ENCODE results near the gene ALOX12B.
"Not testable (repeated sequence)": the region's sequence is repeated elsewhere in the genome, so short reads cannot be mapped to it uniquely, and the experiment has no call there.

Gene ALOX12B

GRCh38 chr17:8063761-8064534, 23.6 kb downstream of the ALOX12B start:
- no peak for DNase-seq (ENCODE audit: low read depth)

GRCh38 chr17:8062807-8063483, 24.6 kb downstream of the ALOX12B start:
- DNase-seq (ENCODE audit: low read depth): no peak

GRCh38 chr17:8062435-8062806, 25.1 kb downstream of the ALOX12B start:
- no peak for DNase-seq (ENCODE audit: low read depth)

GRCh38 chr17:8061851-8062250, 25.7 kb downstream of the ALOX12B start:
- not testable (repeated sequence) for DNase-seq (ENCODE audit: low read depth)

- DNase-seq (ENCODE audit: low read depth): peak; percentile 31
Observed at GRCh38 chr17:8060274-8060673, 27.2 kb downstream of the ALOX12B start.

- DNase-seq (ENCODE audit: low read depth): no peak
Observed at GRCh38 chr17:8059131-8059530, 28.4 kb downstream of the ALOX12B start.

GRCh38 chr17:8057691-8058114, 29.8 kb downstream of the ALOX12B start:
- DNase-seq (ENCODE audit: low read depth): no peak

- DNase-seq (ENCODE audit: low read depth): no peak
Observed at GRCh38 chr17:8056976-8057625, 30.4 kb downstream of the ALOX12B start.

GRCh38 chr17:8056232-8056975, 31.1 kb downstream of the ALOX12B start:
- no peak for DNase-seq (ENCODE audit: low read depth)

GRCh38 chr17:8055851-8056231, 31.7 kb downstream of the ALOX12B start:
- DNase-seq (ENCODE audit: low read depth): no peak

- DNase-seq (ENCODE audit: low read depth): no peak
Observed at GRCh38 chr17:8053600-8053999, 33.9 kb downstream of the ALOX12B start.

- no peak for DNase-seq (ENCODE audit: low read depth)
Observed at GRCh38 chr17:8052256-8053252, 35.0 kb downstream of the ALOX12B start.

- DNase-seq (ENCODE audit: low read depth): no peak
Observed at GRCh38 chr17:8051831-8052230, 35.7 kb downstream of the ALOX12B start.

GRCh38 chr17:8048736-8049135, 38.8 kb downstream of the ALOX12B start:
- no peak for DNase-seq (ENCODE audit: low read depth)

GRCh38 chr17:8048236-8048635, 39.3 kb downstream of the ALOX12B start:
- no peak for DNase-seq (ENCODE audit: low read depth)

- DNase-seq (ENCODE audit: low read depth): no peak
Observed at GRCh38 chr17:8047769-8048110, 39.8 kb downstream of the ALOX12B start.

GRCh38 chr17:8046929-8047768, 40.4 kb downstream of the ALOX12B start:
- no peak for DNase-seq (ENCODE audit: low read depth)

- DNase-seq (ENCODE audit: low read depth): no peak
Observed at GRCh38 chr17:8046306-8046928, 41.1 kb downstream of the ALOX12B start.

- no peak for DNase-seq (ENCODE audit: low read depth)
Observed at GRCh38 chr17:8044819-8045810, 42.4 kb downstream of the ALOX12B start.
